HepG2 (cell line): ENCODE results near the gene NUDT7. TPM values are rescaled to one million over a fixed set of nuclear protein-coding genes. Genes with fewer than 3 reads are reported as not detected.
A peak's percentile ranks its signal among the peaks of the same experiment; 100 is the strongest.

Experiments
- ARID3A ChIP-seq: IDR thresholded peaks from 2 replicates; pipeline ENCODE4 v1.6.1; 2012; ENCODE audit warnings: low read depth, low read length, improper control_type of control experiment
- CBFB ChIP-seq: sonication (generic); formaldehyde crosslinking; IDR thresholded peaks from 2 replicates; pipeline ENCODE4 v1.4.0; 2020; ENCODE audit warnings: missing genetic modification reagents
- CENPX ChIP-seq: sonication (generic); formaldehyde crosslinking; IDR thresholded peaks from 2 replicates; pipeline ENCODE4 v1.9.0; 2021; ENCODE audit warnings: mild to moderate bottlenecking, missing genetic modification reagents, moderate library complexity
- CERS6 ChIP-seq: sonication (generic); formaldehyde crosslinking; IDR thresholded peaks from 2 replicates; pipeline ENCODE4 v1.5.0; 2020; ENCODE audit warnings: missing genetic modification reagents
- DRAP1 ChIP-seq: IDR thresholded peaks from 2 replicates; pipeline ENCODE4 v1.6.1; 2016; ENCODE audit warnings: missing genetic modification reagents, missing compliant biosample characterization
- EED ChIP-seq: sonication (generic); formaldehyde crosslinking; IDR thresholded peaks from 2 replicates; pipeline ENCODE4 v1.5.0; 2020; ENCODE audit warnings: mild to moderate bottlenecking, missing genetic modification reagents
- ELF3 ChIP-seq: IDR thresholded peaks from 2 replicates; pipeline ENCODE4 v1.6.1; 2016; ENCODE audit warnings: missing genetic modification reagents, missing compliant biosample characterization
- ELF4 ChIP-seq: sonication (generic); formaldehyde crosslinking; IDR thresholded peaks from 2 replicates; pipeline ENCODE4 v1.5.0; 2020; ENCODE audit warnings: missing genetic modification reagents, mild to moderate bottlenecking, moderate library complexity, borderline replicate concordance
- EP300 ChIP-seq, 3 experiments: sonication (generic) in 1 of 3; formaldehyde crosslinking in 1 of 3; IDR thresholded peaks; 2 replicates each; pipeline versions ENCODE4 v1.5.1 to v1.6.1; 2011 to 2020; ENCODE audit warnings: low read depth in 2 of 3, low read length in 2 of 3, borderline replicate concordance in 1 of 3, improper control_type of control experiment in 1 of 3, mild to moderate bottlenecking in 1 of 3, missing genetic modification reagents in 1 of 3, moderate library complexity in 1 of 3
- HOMEZ ChIP-seq: IDR thresholded peaks from 2 replicates; pipeline ENCODE4 v1.6.1; 2016; ENCODE audit warnings: low read depth
- MAZ ChIP-seq, 2 experiments: sonication (generic) in 1 of 2; formaldehyde crosslinking in 1 of 2; IDR thresholded peaks; 2 replicates each; pipeline versions ENCODE4 v1.5.0 to v1.6.1; 2012 to 2020; ENCODE audit warnings: low read depth in 2 of 2, mild to moderate bottlenecking in 2 of 2, borderline replicate concordance in 1 of 2, improper control_type of control experiment in 1 of 2, low read length in 1 of 2, missing genetic modification reagents in 1 of 2, moderate library complexity in 1 of 2
- MED1 ChIP-seq: sonication (generic); formaldehyde crosslinking; IDR thresholded peaks from 2 replicates; pipeline ENCODE4 v1.4.0; 2020; ENCODE audit warnings: missing genetic modification reagents
- NFYC ChIP-seq: IDR thresholded peaks from 2 replicates; pipeline ENCODE4 v1.6.1; 2016; ENCODE audit warnings: missing genetic modification reagents, missing compliant biosample characterization
- PLRG1 ChIP-seq: fragments of 450-650 bp; conservative IDR thresholded peaks from 2 replicates; pipeline ENCODE4 v1.6.1; 2016
- PRPF4 ChIP-seq: fragments of 200-400 bp; formaldehyde crosslinking; IDR thresholded peaks from 2 replicates; pipeline ENCODE4 v1.6.1; 2016; ENCODE audit warnings: low read length, low read depth; ENCODE audit not compliant: poor library complexity, severe bottlenecking
- RXRA ChIP-seq: sonication (generic); formaldehyde crosslinking; IDR thresholded peaks from 2 replicates; pipeline ENCODE4 v1.5.1; 2020; ENCODE audit warnings: missing genetic modification reagents
- SMARCE1 ChIP-seq: fragments of 450-650 bp; IDR thresholded peaks from 2 replicates; pipeline ENCODE4 v1.6.1; 2017; ENCODE audit warnings: borderline replicate concordance
- SMYD3 ChIP-seq: sonication (generic); formaldehyde crosslinking; IDR thresholded peaks from 2 replicates; pipeline ENCODE4 v1.8.1; 2023; ENCODE audit warnings: mild to moderate bottlenecking, missing genetic modification reagents
- ZEB1 ChIP-seq: IDR thresholded peaks from 2 replicates; pipeline ENCODE4 v1.6.1; 2012; ENCODE audit warnings: mild to moderate bottlenecking, low read depth, inconsistent platforms; ENCODE audit not compliant: insufficient replicate concordance
- ZFYVE20 ChIP-seq: sonication (generic); formaldehyde crosslinking; IDR thresholded peaks from 2 replicates; pipeline ENCODE4 v1.8.0; 2023; ENCODE audit warnings: low read depth, mild to moderate bottlenecking, moderate library complexity, missing genetic modification reagents, borderline replicate concordance
- ZNF547 ChIP-seq: sonication (generic); formaldehyde crosslinking; IDR thresholded peaks from 2 replicates; pipeline ENCODE4 v1.5.1; 2020; ENCODE audit warnings: mild to moderate bottlenecking, missing genetic modification reagents
- ZNF678 ChIP-seq: sonication (generic); formaldehyde crosslinking; IDR thresholded peaks from 2 replicates; pipeline ENCODE4 v1.4.0; 2020; ENCODE audit warnings: mild to moderate bottlenecking, missing genetic modification reagents
- ZSCAN5A ChIP-seq: sonication (generic); formaldehyde crosslinking; IDR thresholded peaks from 2 replicates; pipeline ENCODE4 v1.8.0; 2022; ENCODE audit warnings: mild to moderate bottlenecking, missing genetic modification reagents, borderline replicate concordance
- polyA plus RNA-seq, 8 experiments: library from polyadenylated mRNA; depleted of rRNA in 3 of 8; stranded (reverse) in 7 of 8; unstranded in 1 of 8; fragments of >200 nt; fragmentation: Illumina TruSeq in 4 of 8; extraction: Trizol in 4 of 8; gene quantifications; 2 replicates each; pipeline versions ENCODE4 v1.2.1 to v1.2.3, GENCODE V29; 2011 to 2016; ENCODE audit warnings: low read depth in 4 of 8, missing spikeins in 1 of 8, mixed read lengths in 1 of 8; ENCODE audit not compliant: insufficient read depth in 1 of 8
- total RNA-seq, 5 experiments: library from RNA; depleted of rRNA; stranded (reverse); fragments of >200 nt; fragmentation: Illumina TruSeq; extraction: Trizol; gene quantifications; 2 replicates each; pipeline ENCODE4 v1.2.3, GENCODE V29; 2016; ENCODE audit warnings: low read depth in 1 of 5

Gene NUDT7
- total and polyA plus RNA-seq, 2 of the 13 experiments (the other 11 are each of a cell fraction or from before 2014, with no cell fraction given): 14.3 to 23.9 TPM

GRCh38 chr16:77722309-77723107 lies at the start of gene NUDT7 (continued):
- 0 out of 2 replicates have a peak, but pooled peaks have one; percentile 31 for TF ChIP-seq SMYD3 (CRISPR knock-in tag)
- TF ChIP-seq ZNF547 (CRISPR knock-in tag): peak; percentile 77; the same call in 1 of the 2 replicates
- peak; percentile 85; the same call in 1 of the 2 replicates for TF ChIP-seq MAZ (IDR thresholded peaks at IDR 0.05; ENCODE audit: borderline replicate concordance, low read depth, low read length)
- peak; percentile 90 for TF ChIP-seq MAZ (CRISPR knock-in tag; IDR thresholded peaks at IDR 0.05; ENCODE audit: low read depth)
- no peak for TF ChIP-seq PRPF4
- TF ChIP-seq ZFYVE20 (CRISPR knock-in tag): peak; percentile 36; the same call in 1 of the 2 replicates
- TF ChIP-seq SMARCE1: no peak
- TF ChIP-seq HOMEZ (CRISPR knock-in tag): no peak
- TF ChIP-seq CENPX: no peak
- TF ChIP-seq MED1: peak; percentile 53
- TF ChIP-seq EED (CRISPR knock-in tag): peak; percentile 91
- no peak for TF ChIP-seq CBFB
- no peak; the same call in 1 of the 2 replicates for TF ChIP-seq ZSCAN5A (CRISPR knock-in tag)
- TF ChIP-seq NFYC (CRISPR knock-in tag): no peak
- TF ChIP-seq EP300 (IDR thresholded peaks at IDR 0.05; ENCODE audit: low read depth in 2 of 2, low read length in 2 of 2): peak in 1 of 2 experiments; percentile 14; a peak in 2 of 4 replicates
- 0 out of 2 replicates have a peak, but pooled peaks have one; percentile 27 for TF ChIP-seq EP300 (CRISPR knock-in tag; IDR thresholded peaks at IDR 0.05; ENCODE audit: borderline replicate concordance)
- peak; percentile 85 for TF ChIP-seq DRAP1 (CRISPR knock-in tag)
- peak; percentile 78 for TF ChIP-seq ELF3 (CRISPR knock-in tag)
- no peak; the same call in none of the 2 replicates for TF ChIP-seq ARID3A
- TF ChIP-seq PLRG1: no peak
- TF ChIP-seq ELF4 (CRISPR knock-in tag): peak; percentile 88
- no peak for TF ChIP-seq CERS6
- peak; percentile 75 for TF ChIP-seq RXRA
- TF ChIP-seq ZNF678: no peak
- TF ChIP-seq ZEB1: no peak
